Adrenal gland (tissue), 12 donors: Measurements from ENCODE around the gene FAM72B. TPM values are rescaled to one million over a fixed set of nuclear protein-coding genes. Genes with fewer than 3 reads are reported as not detected.
A peak's percentile ranks its signal among the peaks of the same experiment; 100 is the strongest.
"Not testable (repeated sequence)": the region's sequence is repeated elsewhere in the genome, so short reads cannot be mapped to it uniquely, and the experiment has no call there.

ENCODE experiments used
- DNase-seq, 7 donors: peaks; one replicate each; pipeline ENCODE4 v3.0.0-alpha.2; 2019 to 2020
- H3K27ac ChIP-seq, 5 donors: fragments of 200-600 bp; sonication (generic) in 4 of 5; 1 replicate in 3 of 5; 2 replicates in 2 of 5; pipeline versions ENCODE4 v1.5.1 to v1.8.0; 2016 to 2020; ENCODE audit warnings: mild to moderate bottlenecking in 1 of 5
- H3K27me3 ChIP-seq: fragments of 200-600 bp; 2 replicates; pipeline ENCODE4 v1.8.0; 2021
- H3K36me3 ChIP-seq, 2 donors: fragments of 200-600 bp; replicated peaks in 1 of 2; 1 replicate in 1 of 2; 2 replicates in 1 of 2; pipeline versions ENCODE4 v1.5.1 to v1.8.0; 2018 to 2022
- H3K4me1 ChIP-seq, 2 donors: fragments of 200-600 bp; replicated peaks in 1 of 2; 1 replicate in 1 of 2; 2 replicates in 1 of 2; pipeline versions ENCODE4 v1.5.1 to v1.8.0; 2018 to 2021
- H3K4me3 ChIP-seq, 4 donors: fragments of 200-600 bp; sonication (generic) in 3 of 4; one replicate each; pipeline ENCODE4 v1.5.1; 2016 to 2018
- H3K9me3 ChIP-seq, 3 donors: fragments of 200-600 bp; sonication (generic) in 1 of 3; replicated peaks in 1 of 3; 1 replicate in 2 of 3; 2 replicates in 1 of 3; pipeline versions ENCODE4 v1.5.1 to v1.8.0; 2016 to 2021
- POLR2A ChIP-seq, 2 donors: fragments of 450-650 bp; IDR thresholded peaks; one replicate each; pipeline ENCODE4 v1.6.1; 2017; ENCODE audit warnings: antibody characterized with exemption in 2 of 2, mild to moderate bottlenecking in 2 of 2, moderate library complexity in 1 of 2
- WGBS, 4 donors: extraction: QIAGEN DNeasy Blood & Tissue Kit in 2 of 4; methylation state at CpG; one replicate each; pipeline versions ENCODE4 v1.1.5 to v1.1.7; 2013 to 2017; 5-methylcytosine and 5-hydroxymethylcytosine counted together
- intact Hi-C, 2 donors: fragments of 100-400 bp; cut with DNase I; formaldehyde crosslinking; loops; one replicate each; pipeline versions ENCODE4 v1.14.1 to v1.15.0; 2022 to 2023
- polyA plus RNA-seq, 3 donors: library from polyadenylated mRNA; stranded (reverse); fragments of 200-250 nt in 2 of 3; fragments of 350-450 nt in 1 of 3; fragmentation: Illumina TruSeq in 1 of 3; extraction: RNeasy Lipid Tissue Mini Kit (QIAGEN cat#74804) in 1 of 3; gene quantifications; one replicate each; pipeline ENCODE4 v1.2.3, GENCODE V29; 2013 to 2014
- total RNA-seq, 9 donors: library from RNA; depleted of rRNA in 4 of 9; stranded (reverse); fragments of >200 nt in 4 of 9; fragments of 120-200 nt in 1 of 9; fragmentation: NEBNext Ultra II Directional in 1 of 9; extraction: Animal tissue kit (Norgen Biotek cat#: 25700) in 1 of 9; gene quantifications; one replicate each; pipeline versions ENCODE4 v1.1.0 to v1.2.4, GENCODE V29; 2013 to 2023
- TF ChIP-seq, protein P1 (sequence below), 6 experiments: fragments of 450-650 bp in 4 of 6; fragments of 200-600 bp in 2 of 6; sonication (generic) in 1 of 6; IDR thresholded peaks; 1 replicate in 5 of 6; 2 replicates in 1 of 6; pipeline versions ENCODE4 v1.5.1 to v1.8.0; 2016 to 2021; ENCODE audit warnings: antibody characterized with exemption in 6 of 6, mild to moderate bottlenecking in 2 of 6, moderate library complexity in 1 of 6
- donor health status: healthy with polysubstance abuse.
- donor health status: Bipolar disorder and iron deficiency.
- donor health status: DM: yes; HTN: yes; CAD: no.
- donor health status: DM: no; HTN: no; CAD: no.
- donor health status: DM: no; HTN: no; CAD: no.
- donor health status: DM: yes; HTN: yes; CAD: no.

FAM72B gene
- total and polyA plus RNA-seq, 12 donors: 0.87 to 5.4 (median 1.5) TPM

- H3K9me3 ChIP-seq, H3K4me1 ChIP-seq, H3K27me3 ChIP-seq, H3K27ac ChIP-seq, H3K4me3 ChIP-seq, H3K36me3 ChIP-seq, intact Hi-C loops, DNase-seq: not testable (repeated sequence)
- WGBS, 4 donors: 73 to 82% (median 74%) methylated on average over 1 of the region's 1 CpG; no CpG with 5 or more reads in 1 of the 4 donors
Observed at GRCh38 chr1:121151294-121151693, 32.8 kb downstream of the FAM72B start.

GRCh38 chr1:121148489-121149190 is 35.5 kb downstream of the FAM72B start:
- H3K9me3 ChIP-seq, H3K27me3 ChIP-seq, H3K36me3 ChIP-seq, H3K4me3 ChIP-seq, H3K27ac ChIP-seq, DNase-seq, intact Hi-C loops, H3K4me1 ChIP-seq: not testable (repeated sequence)
- 0% methylated on average over 1 to 2 of the region's 9 CpGs for WGBS, 4 donors
- TF ChIP-seq, protein P1, sequence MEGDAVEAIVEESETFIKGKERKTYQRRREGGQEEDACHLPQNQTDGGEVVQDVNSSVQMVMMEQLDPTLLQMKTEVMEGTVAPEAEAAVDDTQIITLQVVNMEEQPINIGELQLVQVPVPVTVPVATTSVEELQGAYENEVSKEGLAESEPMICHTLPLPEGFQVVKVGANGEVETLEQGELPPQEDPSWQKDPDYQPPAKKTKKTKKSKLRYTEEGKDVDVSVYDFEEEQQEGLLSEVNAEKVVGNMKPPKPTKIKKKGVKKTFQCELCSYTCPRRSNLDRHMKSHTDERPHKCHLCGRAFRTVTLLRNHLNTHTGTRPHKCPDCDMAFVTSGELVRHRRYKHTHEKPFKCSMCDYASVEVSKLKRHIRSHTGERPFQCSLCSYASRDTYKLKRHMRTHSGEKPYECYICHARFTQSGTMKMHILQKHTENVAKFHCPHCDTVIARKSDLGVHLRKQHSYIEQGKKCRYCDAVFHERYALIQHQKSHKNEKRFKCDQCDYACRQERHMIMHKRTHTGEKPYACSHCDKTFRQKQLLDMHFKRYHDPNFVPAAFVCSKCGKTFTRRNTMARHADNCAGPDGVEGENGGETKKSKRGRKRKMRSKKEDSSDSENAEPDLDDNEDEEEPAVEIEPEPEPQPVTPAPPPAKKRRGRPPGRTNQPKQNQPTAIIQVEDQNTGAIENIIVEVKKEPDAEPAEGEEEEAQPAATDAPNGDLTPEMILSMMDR (IDR thresholded peaks at IDR 0.05): peak in 1 of 6 experiments; percentile 6

DNA sequence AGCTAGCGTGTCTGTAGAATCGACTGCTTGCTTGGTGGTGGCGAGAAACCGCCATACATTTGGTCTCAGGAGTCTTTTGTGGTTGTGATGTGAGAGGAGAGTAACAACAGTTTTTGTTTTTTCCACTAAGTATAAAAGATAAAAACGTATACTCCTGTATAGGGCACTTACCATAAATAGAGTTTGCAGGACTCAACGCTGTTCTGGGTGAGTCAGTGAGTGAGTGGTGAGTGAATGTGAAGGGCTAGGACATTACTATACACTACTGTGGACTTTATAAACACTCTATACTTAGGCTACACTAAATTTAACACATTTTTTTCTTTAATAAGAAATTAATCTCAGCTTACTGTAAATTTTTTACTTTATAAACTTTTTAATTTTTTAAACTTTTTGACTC is 43.7 kb downstream of the FAM72B start:
- H3K4me3 ChIP-seq, DNase-seq, H3K4me1 ChIP-seq, H3K36me3 ChIP-seq, intact Hi-C loops, H3K27ac ChIP-seq, H3K27me3 ChIP-seq, H3K9me3 ChIP-seq: not testable (repeated sequence)
- no CpG with 5 or more reads among the region's 6 CpGs for WGBS, 4 donors

DNA sequence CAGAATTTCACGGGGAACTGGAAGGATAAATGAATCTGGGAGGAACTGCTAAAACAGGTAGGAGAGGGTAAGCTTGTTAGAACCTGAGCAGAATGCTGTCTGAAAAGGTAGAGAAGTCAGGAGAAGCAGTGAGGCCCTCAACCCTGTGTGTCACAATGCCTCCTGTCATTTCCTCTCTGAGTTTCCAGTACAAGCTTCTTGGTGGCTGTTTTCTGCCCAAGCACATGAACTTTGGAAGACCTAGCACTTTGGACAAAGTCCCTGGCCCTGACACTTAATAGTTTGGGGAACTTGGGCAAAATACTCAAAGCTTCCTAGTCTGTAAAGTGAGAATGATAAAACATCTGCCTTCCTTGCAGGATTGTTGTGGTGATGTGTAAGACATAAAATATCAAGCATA is 52.6 kb downstream of the FAM72B start:
- H3K9me3 ChIP-seq, DNase-seq, H3K27ac ChIP-seq, intact Hi-C loops, H3K4me3 ChIP-seq, H3K27me3 ChIP-seq, H3K4me1 ChIP-seq, H3K36me3 ChIP-seq: not testable (repeated sequence)
- no CpG with 5 or more reads among the region's 1 CpG for WGBS, 4 donors

- 0 to 8% methylated on average over 1 to 16 of the region's 20 CpGs; no CpG with 5 or more reads in 2 of the 4 donors for WGBS, 4 donors
- H3K36me3 ChIP-seq, DNase-seq, intact Hi-C loops, H3K4me1 ChIP-seq, H3K27me3 ChIP-seq, H3K9me3 ChIP-seq: not testable (repeated sequence)
- peak in 1 of 2 donors; percentile 24 for TF ChIP-seq POLR2A (IDR thresholded peaks at IDR 0.05)
- peak overlapping the region in 2 of 4 donors; percentile 32 to 44 for H3K4me3 ChIP-seq
- H3K27ac ChIP-seq: peak overlapping the region in 4 of 5 donors; percentile 27 to 84 (median 78)
Observed at GRCh38 chr1:121118480-121118824, 65.7 kb downstream of the FAM72B start.

Other genes with a start within 250 kb of the FAM72B start
- 10 to 100 TPM; 14.8 to 66.2 (median 27.5) TPM for gene SRGAP2C, start 635 bp upstream of the FAM72B start, total RNA-seq
- 10 to 100 TPM in 1 of 3 donors, 1 to 10 TPM in 2; 4.1 to 12.4 (median 8.4) TPM for gene SRGAP2C, start 635 bp upstream of the FAM72B start, polyA plus RNA-seq